ENCODE measurements around the gene PCSK5.
A peak's percentile ranks its signal among the peaks of the same experiment; 100 is the strongest.

The PCSK5 gene

GRCh38 chr9:75921391-75922127 lies 31.1 kb downstream of the PCSK5 start:
- FAIRE-seq (no peak), DNase-seq (ENCODE audit: low spot score) (no peak)

DNA sequence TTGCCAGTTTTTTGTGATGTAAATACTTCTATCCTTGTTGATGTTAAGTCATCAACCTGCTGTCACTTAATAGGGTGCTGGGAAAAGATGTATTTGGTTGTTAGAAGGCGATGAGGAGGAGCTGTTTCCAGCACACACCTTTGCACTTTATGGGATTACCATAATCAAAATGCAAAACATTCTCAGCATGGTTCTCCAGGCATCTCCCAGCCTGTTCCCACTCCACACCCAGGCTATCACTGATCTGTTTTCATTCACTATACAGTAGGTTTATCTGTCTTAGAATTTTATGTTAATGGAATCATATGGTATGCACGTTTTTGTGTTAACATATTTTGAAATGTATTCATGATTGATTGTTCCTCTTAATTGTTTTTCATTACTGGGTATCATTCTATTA lies 35.9 kb downstream of the PCSK5 start:
- no peak for DNase-seq (ENCODE audit: low spot score)
- FAIRE-seq = no peak

GRCh38 chr9:75927356-75927755 lies 36.9 kb downstream of the PCSK5 start:
- DNase-seq (ENCODE audit: low spot score) (no peak), FAIRE-seq (no peak)

GRCh38 chr9:75930190-75930589 lies 39.7 kb downstream of the PCSK5 start:
- DNase-seq (ENCODE audit: low spot score) (no peak), FAIRE-seq (no peak)

- DNase-seq (ENCODE audit: low spot score) = no peak
- no peak for FAIRE-seq
Observed at GRCh38 chr9:75930730-75931321, 40.4 kb downstream of the PCSK5 start.

DNA sequence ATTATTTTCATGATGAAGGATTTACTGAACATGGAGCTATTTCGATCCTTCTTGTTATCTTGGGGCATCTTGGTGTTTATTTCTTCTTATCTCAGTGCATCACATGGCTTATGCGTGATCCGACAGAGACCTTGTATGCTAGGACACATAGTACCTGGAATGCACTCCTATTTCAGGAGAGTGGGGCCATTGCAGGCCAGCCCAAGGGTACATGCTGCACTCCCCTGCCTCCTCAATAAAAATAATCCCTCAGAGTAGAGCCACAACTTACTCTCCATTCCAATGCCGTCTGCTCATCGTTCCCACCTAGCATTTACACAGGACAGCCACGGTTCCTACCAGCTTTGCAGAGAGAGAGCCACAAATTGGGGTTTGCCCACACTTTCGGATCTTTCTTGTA lies 43.5 kb downstream of the PCSK5 start:
- FAIRE-seq = no peak

GRCh38 chr9:75935591-75935990 lies 45.1 kb downstream of the PCSK5 start:
- DNase-seq (ENCODE audit: low spot score) (no peak), FAIRE-seq (no peak)

More for the DNA sequence above, 43.5 kb downstream of the PCSK5 start:
- no peak for DNase-seq (ENCODE audit: low spot score)

- no peak for DNase-seq (ENCODE audit: low spot score)
- no peak for FAIRE-seq
Observed at GRCh38 chr9:75937521-75938258, 47.2 kb downstream of the PCSK5 start.

GRCh38 chr9:75938946-75939345 lies 48.5 kb downstream of the PCSK5 start:
- no peak for FAIRE-seq
- no peak for DNase-seq (ENCODE audit: low spot score)

- no peak for FAIRE-seq
- no peak for DNase-seq (ENCODE audit: low spot score)
Observed at GRCh38 chr9:75939536-75940111, 49.2 kb downstream of the PCSK5 start.

GRCh38 chr9:75941066-75941465 lies 50.6 kb downstream of the PCSK5 start:
- FAIRE-seq (no peak), DNase-seq (ENCODE audit: low spot score) (no peak)

GRCh38 chr9:75941577-75942311 lies 51.3 kb downstream of the PCSK5 start:
- no peak for FAIRE-seq
- DNase-seq (ENCODE audit: low spot score) = no peak

GRCh38 chr9:75946766-75947165 lies 56.3 kb downstream of the PCSK5 start:
- FAIRE-seq = no peak
- no peak for DNase-seq (ENCODE audit: low spot score)

GRCh38 chr9:75947233-75947632 lies 56.8 kb downstream of the PCSK5 start:
- FAIRE-seq = no peak
- no peak for DNase-seq (ENCODE audit: low spot score)

GRCh38 chr9:75950998-75951397 lies 60.5 kb downstream of the PCSK5 start:
- DNase-seq (ENCODE audit: low spot score) (no peak), FAIRE-seq (no peak)

DNA sequence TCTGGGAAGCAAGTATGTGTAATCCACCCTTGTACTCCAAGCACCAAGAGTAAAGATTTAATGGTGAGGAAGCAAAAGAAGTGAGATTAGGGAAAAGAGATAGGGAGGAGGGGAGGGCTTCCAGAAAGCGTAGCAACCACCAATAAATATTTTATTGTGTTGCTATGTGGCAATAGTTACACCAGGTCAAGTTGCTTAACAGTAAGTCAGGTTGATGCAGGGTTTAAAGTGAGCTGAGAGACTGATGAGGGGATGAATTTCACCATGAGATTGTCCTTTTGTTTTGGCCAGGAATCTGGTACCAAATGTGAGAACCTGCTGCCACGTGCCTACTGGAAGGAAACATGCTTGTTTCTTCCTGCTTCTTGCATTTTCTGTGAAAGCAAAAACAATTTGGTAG lies 62.7 kb downstream of the PCSK5 start:
- DNase-seq (ENCODE audit: low spot score) = no peak
- FAIRE-seq = no peak

- no peak for FAIRE-seq
Observed at GRCh38 chr9:75956161-75956560, 65.7 kb downstream of the PCSK5 start.

GRCh38 chr9:75957116-75957515 lies 66.6 kb downstream of the PCSK5 start:
- DNase-seq (ENCODE audit: low spot score) (no peak), FAIRE-seq (no peak)

More at GRCh38 chr9:75956161-75956560, 65.7 kb downstream of the PCSK5 start:
- DNase-seq (ENCODE audit: low spot score) = no peak

GRCh38 chr9:75958226-75958625 lies 67.8 kb downstream of the PCSK5 start:
- no peak for DNase-seq (ENCODE audit: low spot score)
- FAIRE-seq = no peak

- DNase-seq (ENCODE audit: low spot score) = no peak
- no peak for FAIRE-seq
Observed at GRCh38 chr9:75960551-75960950, 70.1 kb downstream of the PCSK5 start.

DNA sequence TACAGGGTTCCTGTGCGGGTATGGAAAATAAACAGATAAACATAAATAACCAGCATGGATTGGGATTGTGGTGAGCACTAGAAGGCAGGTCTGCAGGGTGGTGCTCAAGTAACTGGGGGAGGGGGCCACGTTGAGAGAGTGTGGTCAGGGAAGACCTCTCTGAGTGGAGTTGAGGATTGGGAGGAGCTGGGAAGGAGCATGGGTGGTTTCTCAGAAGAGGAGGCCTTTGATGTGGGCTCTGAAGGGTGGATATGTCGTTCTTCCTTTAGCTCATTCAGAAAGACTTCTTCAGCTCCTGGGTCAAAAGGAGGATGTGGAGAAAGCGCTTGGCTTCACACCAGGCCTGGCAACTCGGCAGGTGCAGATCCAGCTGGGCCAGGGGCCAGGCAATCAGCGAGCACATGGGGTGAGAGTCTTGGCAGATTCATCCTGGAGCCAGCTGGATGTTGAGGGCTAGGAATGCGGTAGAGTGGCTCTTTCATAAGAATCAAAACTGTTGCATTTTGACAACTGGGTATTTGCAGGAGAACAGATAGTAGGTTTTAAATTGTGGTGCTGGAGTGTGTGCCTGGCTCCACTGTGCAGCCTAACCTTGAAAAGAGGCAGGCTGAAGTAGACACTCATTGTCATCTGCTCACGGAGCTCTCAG lies 71.7 kb downstream of the PCSK5 start:
- FAIRE-seq (no peak), DNase-seq (ENCODE audit: low spot score) (peak; percentile 54)

All from urothelium cell line (cell line).